ENCODE results near the gene GJD4. TPM values are rescaled to one million over a fixed set of nuclear protein-coding genes. Genes with fewer than 3 reads are reported as not detected.

Gene GJD4
- total RNA-seq, 2 donors from 2014 or later: not detected

- no peak for TF ChIP-seq CTCF (IDR thresholded peaks at IDR 0.05)
- Histone ChIP-seq H3K27ac (no peak overlapping the region), H3K4me3 (no peak overlapping the region), H3K9me3 (no peaks in the 10 kb centered on the region), H3K4me1 (ENCODE audit: control insufficient read depth in 1 of 2, low read depth in 2 of 2) (peaks cover 17 to 31% of the 10 kb centered on the region in 2 donors), H3K36me3 (peaks cover 10% of the 10 kb centered on the region), H3K27me3 (replicated peaks; ENCODE audit: insufficient read depth) (no peaks in the 10 kb centered on the region)
- ATAC-seq (ENCODE audit: insufficient number of reproducible peaks, low FRiP score, low read depth) (no peak), DNase-seq (ENCODE audit: low spot score) (no peak)
Observed at GRCh38 chr10:35568483-35569015, 36.6 kb upstream of the GJD4 start.

- Histone ChIP-seq H3K27ac (no peak overlapping the region), H3K27me3 (replicated peaks; ENCODE audit: insufficient read depth) (no peaks in the 10 kb centered on the region), H3K9me3 (no peaks in the 10 kb centered on the region), H3K4me1 (ENCODE audit: control insufficient read depth in 1 of 2, low read depth in 2 of 2) (peaks cover 14 to 26% of the 10 kb centered on the region in 2 donors), H3K4me3 (no peak overlapping the region), H3K36me3 (peaks cover 10% of the 10 kb centered on the region)
- ATAC-seq (ENCODE audit: insufficient number of reproducible peaks, low FRiP score, low read depth): no peak
- no peak for TF ChIP-seq CTCF (IDR thresholded peaks at IDR 0.05)
- no peak for DNase-seq (ENCODE audit: low spot score)
Observed at GRCh38 chr10:35569111-35569707, 35.9 kb upstream of the GJD4 start.

DNA sequence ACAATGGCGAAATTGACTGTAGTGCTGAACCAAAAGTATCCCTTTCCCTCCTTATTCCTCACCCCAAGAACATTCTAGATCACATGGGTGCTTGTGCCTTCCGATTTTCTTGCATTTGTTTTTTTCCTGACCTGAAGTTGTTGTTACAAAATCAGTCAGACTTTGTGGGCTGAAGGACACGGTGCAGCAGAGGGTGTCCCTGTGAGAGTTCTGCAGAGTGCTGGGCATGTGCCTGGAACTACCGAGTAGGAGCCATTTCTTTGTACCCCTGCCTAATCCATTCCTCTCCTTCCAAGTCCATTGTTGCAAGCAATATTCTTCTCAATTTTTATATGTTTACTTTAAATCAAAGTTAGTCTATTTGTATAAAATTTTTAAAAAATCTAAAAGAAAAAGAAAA is 35.3 kb upstream of the GJD4 start:
- H3K9me3 ChIP-seq: no peaks in the 10 kb centered on the region
- H3K4me1 ChIP-seq (ENCODE audit: control insufficient read depth in 1 of 2, low read depth in 2 of 2): peaks cover 8 to 20% of the 10 kb centered on the region in 2 donors
- ATAC-seq (ENCODE audit: insufficient number of reproducible peaks, low FRiP score, low read depth): no peak
- no peak overlapping the region for H3K27ac ChIP-seq
- no peak for TF ChIP-seq CTCF (IDR thresholded peaks at IDR 0.05)
- DNase-seq (ENCODE audit: low spot score): no peak
- H3K36me3 ChIP-seq: peaks cover 10% of the 10 kb centered on the region
- no peak overlapping the region for H3K4me3 ChIP-seq
- H3K27me3 ChIP-seq (replicated peaks; ENCODE audit: insufficient read depth): no peaks in the 10 kb centered on the region

DNA sequence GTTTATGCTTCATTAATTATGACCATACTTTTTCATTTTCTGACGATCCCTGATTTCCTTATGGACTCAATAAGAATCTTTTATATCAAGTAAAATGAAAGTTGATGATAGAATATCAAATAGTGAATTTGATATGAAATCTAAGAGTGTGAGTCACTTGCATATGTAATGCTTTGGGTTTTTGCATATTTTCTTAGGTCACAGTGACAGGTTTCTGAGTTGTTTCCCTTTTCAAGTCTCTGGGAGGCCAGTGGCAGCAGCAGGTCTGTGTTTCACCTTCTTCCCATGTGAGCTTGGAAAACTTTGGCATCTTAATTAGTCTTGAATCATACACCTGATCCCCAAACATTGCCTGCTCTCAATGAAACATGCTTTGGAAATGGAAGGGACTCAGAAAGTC is 34.7 kb upstream of the GJD4 start:
- H3K36me3 ChIP-seq: peaks cover 10% of the 10 kb centered on the region
- no peaks in the 10 kb centered on the region for H3K27me3 ChIP-seq (replicated peaks; ENCODE audit: insufficient read depth)
- peaks cover 2 to 14% of the 10 kb centered on the region in 2 donors for H3K4me1 ChIP-seq (ENCODE audit: control insufficient read depth in 1 of 2, low read depth in 2 of 2)
- ATAC-seq (ENCODE audit: insufficient number of reproducible peaks, low FRiP score, low read depth): no peak
- no peaks in the 10 kb centered on the region for H3K9me3 ChIP-seq
- no peak for TF ChIP-seq CTCF (IDR thresholded peaks at IDR 0.05)
- no peak overlapping the region for H3K4me3 ChIP-seq
- DNase-seq (ENCODE audit: low spot score): no peak
- H3K27ac ChIP-seq: no peak overlapping the region

DNA sequence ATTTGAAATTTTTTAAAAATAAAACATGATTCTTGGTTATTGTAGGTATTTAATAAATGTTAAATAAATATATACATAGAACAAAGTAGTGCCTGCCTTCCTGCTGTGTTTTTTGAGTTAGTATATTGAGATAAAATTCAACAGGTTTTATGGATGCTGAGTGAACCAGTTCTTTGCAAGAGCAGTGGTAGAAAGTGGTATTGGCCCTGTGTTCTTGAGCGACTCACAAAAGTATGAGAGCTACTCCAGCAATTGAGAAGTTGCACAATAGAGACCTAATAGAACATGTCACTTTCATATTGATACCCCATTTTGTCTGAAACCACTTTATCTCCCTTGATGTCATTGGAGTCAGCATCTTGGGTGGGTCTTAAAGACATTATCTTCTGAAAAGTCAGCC is 32.6 kb upstream of the GJD4 start:
- Histone ChIP-seq H3K4me1 (ENCODE audit: control insufficient read depth in 1 of 2, low read depth in 2 of 2) (no peaks in the 10 kb centered on the region), H3K27ac (no peak overlapping the region), H3K4me3 (no peak overlapping the region), H3K36me3 (peaks cover 10% of the 10 kb centered on the region), H3K9me3 (no peaks in the 10 kb centered on the region), H3K27me3 (replicated peaks; ENCODE audit: insufficient read depth) (no peaks in the 10 kb centered on the region)
- no peak for TF ChIP-seq CTCF (IDR thresholded peaks at IDR 0.05)
- ATAC-seq (ENCODE audit: insufficient number of reproducible peaks, low FRiP score, low read depth) (no peak), DNase-seq (ENCODE audit: low spot score) (no peak)

Measured in thoracic aorta (tissue), 2 donors.